ENCODE results near the gene HNRNPH2. TPM values are rescaled to one million over a fixed set of nuclear protein-coding genes. Genes with fewer than 3 reads are reported as not detected.
A peak's percentile ranks its signal among the peaks of the same experiment; 100 is the strongest.

The HNRNPH2 gene
- total RNA-seq, 4 donors from 2014 or later = 36.4 to 60.0 (median 44.4) TPM

DNA sequence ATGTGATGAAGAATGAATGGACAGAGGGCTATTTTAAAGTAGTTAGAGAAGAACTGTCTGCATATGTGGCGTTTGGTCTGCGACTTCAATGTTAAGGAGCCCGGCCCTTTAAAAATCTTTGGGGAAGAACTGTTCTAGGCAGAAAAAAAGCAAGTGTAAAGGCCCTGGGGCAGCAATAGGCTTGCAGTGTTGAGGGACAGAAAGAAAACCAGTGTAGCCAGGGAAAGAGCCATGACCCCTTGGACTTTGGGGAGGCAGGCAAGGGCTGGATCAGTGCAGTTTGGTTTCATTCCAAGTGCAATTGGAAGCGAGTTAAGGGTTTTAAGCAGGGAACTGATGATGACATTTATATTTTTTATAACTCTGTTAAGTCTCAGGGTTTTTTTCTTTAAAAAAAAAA is 8.2 kb upstream of the HNRNPH2 start:
- Histone ChIP-seq H3K4me1 (no peaks in the 10 kb centered on the region), H3K4me3 (no peak overlapping the region), H3K27me3 (no peaks in the 10 kb centered on the region), H3K9me3 (no peaks in the 10 kb centered on the region), H3K27ac (replicated peaks in 1 of 4) (no peak overlapping the region), H3K36me3 (peaks cover 0 to 40% (median 8%) of the 10 kb centered on the region in 4 donors)
- 89% methylated on average over 4 of the region's 4 CpGs for WGBS
- DNase-seq (ENCODE audit: extremely low spot score) = no peak
- TF ChIP-seq, protein P1, sequence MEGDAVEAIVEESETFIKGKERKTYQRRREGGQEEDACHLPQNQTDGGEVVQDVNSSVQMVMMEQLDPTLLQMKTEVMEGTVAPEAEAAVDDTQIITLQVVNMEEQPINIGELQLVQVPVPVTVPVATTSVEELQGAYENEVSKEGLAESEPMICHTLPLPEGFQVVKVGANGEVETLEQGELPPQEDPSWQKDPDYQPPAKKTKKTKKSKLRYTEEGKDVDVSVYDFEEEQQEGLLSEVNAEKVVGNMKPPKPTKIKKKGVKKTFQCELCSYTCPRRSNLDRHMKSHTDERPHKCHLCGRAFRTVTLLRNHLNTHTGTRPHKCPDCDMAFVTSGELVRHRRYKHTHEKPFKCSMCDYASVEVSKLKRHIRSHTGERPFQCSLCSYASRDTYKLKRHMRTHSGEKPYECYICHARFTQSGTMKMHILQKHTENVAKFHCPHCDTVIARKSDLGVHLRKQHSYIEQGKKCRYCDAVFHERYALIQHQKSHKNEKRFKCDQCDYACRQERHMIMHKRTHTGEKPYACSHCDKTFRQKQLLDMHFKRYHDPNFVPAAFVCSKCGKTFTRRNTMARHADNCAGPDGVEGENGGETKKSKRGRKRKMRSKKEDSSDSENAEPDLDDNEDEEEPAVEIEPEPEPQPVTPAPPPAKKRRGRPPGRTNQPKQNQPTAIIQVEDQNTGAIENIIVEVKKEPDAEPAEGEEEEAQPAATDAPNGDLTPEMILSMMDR (IDR thresholded peaks at IDR 0.05) = no peak
- no peak for TF ChIP-seq POLR2AphosphoS5 (IDR thresholded peaks at IDR 0.05)
- TF ChIP-seq POLR2A (IDR thresholded peaks at IDR 0.05; ENCODE audit: low read depth) = no peak
- no peak for TF ChIP-seq EP300 (IDR thresholded peaks at IDR 0.05)
- intact Hi-C loops (cut with DNase I) = no loop called here

DNA sequence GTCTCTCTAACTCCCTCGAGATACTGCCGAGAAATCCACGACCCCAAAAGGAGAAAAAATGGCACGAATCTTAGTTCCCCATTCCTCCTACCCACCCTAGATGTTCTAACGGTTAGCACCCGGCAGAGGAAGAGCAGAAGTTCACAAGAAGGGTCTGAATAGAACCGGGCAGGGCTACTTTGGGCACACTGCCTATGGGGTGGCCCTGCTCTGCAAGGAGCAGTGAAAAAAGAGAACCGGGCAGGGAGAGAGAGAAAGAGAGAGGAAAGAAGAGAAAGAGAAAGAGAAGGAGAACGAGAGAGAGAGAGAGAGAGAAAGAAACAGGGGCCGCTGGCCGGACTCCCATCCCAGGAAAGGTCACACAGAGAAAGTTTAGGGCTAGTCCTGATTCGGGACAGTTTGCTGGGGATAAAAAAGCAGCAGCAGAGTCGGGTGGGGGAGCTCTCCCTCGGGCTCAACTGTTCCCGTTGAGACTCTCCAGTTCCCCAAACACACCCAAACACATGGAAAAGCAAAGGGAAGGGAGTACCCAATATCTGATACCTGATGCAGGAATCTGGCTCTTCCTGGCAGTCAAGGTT is 765 bp upstream of the HNRNPH2 start:
- TF ChIP-seq POLR2AphosphoS5 (IDR thresholded peaks at IDR 0.05) = no peak
- TF ChIP-seq, protein P1 (IDR thresholded peaks at IDR 0.05) = no peak
- TF ChIP-seq EP300 (IDR thresholded peaks at IDR 0.05) = no peak
- TF ChIP-seq POLR2A (IDR thresholded peaks at IDR 0.05; ENCODE audit: low read depth) = no peak
- DNase-seq (ENCODE audit: extremely low spot score) = no peak
- peaks cover 2 to 11% (median 4%) of the 10 kb centered on the region in 4 donors for H3K36me3 ChIP-seq
- peaks cover 1 to 44% (median 29%) of the 10 kb centered on the region in 4 donors for H3K4me1 ChIP-seq
- peak overlapping the region; percentile 83 to 93 (median 88) for H3K27ac ChIP-seq (replicated peaks in 1 of 4)
- intact Hi-C loops (cut with DNase I) = no loop called here
- no peaks in the 10 kb centered on the region for H3K9me3 ChIP-seq
- H3K27me3 ChIP-seq = no peaks in the 10 kb centered on the region
- WGBS = 26% methylated on average over 15 of the region's 15 CpGs
- peak overlapping the region; percentile 62 to 66 (median 64) for H3K4me3 ChIP-seq

DNA sequence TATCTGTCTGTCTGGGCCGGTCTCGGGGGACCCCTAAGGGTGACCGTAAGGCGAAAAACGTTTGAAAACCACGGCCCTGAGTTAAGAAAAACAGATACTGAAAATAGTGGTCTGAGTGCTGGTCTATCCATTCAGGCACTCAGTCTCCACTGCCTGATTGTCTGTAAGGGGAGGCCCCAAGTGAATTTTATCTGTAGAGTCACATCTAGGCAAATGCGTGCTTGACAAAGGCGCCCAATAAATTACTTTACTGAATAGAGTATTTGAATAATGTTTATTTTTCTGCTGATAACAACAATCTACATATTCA is 465 bp downstream of the HNRNPH2 start:
- Histone ChIP-seq H3K4me3 (peak overlapping the region; percentile 62 to 66 (median 64)), H3K27me3 (no peaks in the 10 kb centered on the region), H3K9me3 (no peaks in the 10 kb centered on the region), H3K36me3 (peaks cover 7 to 14% (median 9%) of the 10 kb centered on the region in 4 donors), H3K4me1 (peaks cover 3 to 50% (median 36%) of the 10 kb centered on the region in 4 donors), H3K27ac (replicated peaks in 1 of 4) (peak overlapping the region; percentile 83 to 93 (median 88))
- intact Hi-C loops (cut with DNase I) = no loop called here
- TF ChIP-seq POLR2A (IDR thresholded peaks at IDR 0.05; ENCODE audit: low read depth) = no peak
- TF ChIP-seq, protein P1 (IDR thresholded peaks at IDR 0.05) = no peak
- no peak for TF ChIP-seq EP300 (IDR thresholded peaks at IDR 0.05)
- TF ChIP-seq POLR2AphosphoS5 (IDR thresholded peaks at IDR 0.05) = no peak
- 37% methylated on average over 8 of the region's 8 CpGs for WGBS
- DNase-seq (ENCODE audit: extremely low spot score) = no peak

DNA sequence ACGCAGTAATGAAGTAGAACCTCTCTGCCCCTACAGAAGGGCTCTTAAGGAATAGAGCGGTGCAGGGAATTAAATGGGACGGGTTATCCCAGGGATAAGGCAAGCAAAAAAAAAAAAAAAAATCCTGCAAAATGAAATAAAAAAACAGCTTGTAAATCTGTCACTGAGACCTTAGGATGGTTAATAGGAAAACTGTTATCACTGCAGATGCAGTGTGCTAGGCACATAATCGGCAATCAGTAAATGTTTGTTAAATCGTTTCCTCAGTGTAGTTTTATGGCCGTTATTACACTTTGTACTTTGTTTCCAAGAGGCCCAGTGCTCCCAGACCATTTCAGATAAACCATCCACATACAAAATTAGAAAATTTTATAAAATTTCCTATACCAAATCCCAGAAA is 1.0 kb downstream of the HNRNPH2 start:
- Histone ChIP-seq H3K4me1 (peaks cover 3 to 50% (median 36%) of the 10 kb centered on the region in 4 donors), H3K9me3 (no peaks in the 10 kb centered on the region), H3K4me3 (peak overlapping the region; percentile 62 to 66 (median 64)), H3K36me3 (peaks cover 6 to 14% (median 9%) of the 10 kb centered on the region in 4 donors), H3K27me3 (no peaks in the 10 kb centered on the region), H3K27ac (replicated peaks in 1 of 4) (peak overlapping the region; percentile 83 to 93 (median 88))
- WGBS = 45% methylated on average over 6 of the region's 6 CpGs
- TF ChIP-seq EP300 (IDR thresholded peaks at IDR 0.05) (no peak), POLR2AphosphoS5 (IDR thresholded peaks at IDR 0.05) (no peak), POLR2A (IDR thresholded peaks at IDR 0.05; ENCODE audit: low read depth) (no peak)
- TF ChIP-seq, protein P1 (IDR thresholded peaks at IDR 0.05) = no peak
- intact Hi-C loops (cut with DNase I) = no loop called here
- DNase-seq (ENCODE audit: extremely low spot score) = no peak

DNA sequence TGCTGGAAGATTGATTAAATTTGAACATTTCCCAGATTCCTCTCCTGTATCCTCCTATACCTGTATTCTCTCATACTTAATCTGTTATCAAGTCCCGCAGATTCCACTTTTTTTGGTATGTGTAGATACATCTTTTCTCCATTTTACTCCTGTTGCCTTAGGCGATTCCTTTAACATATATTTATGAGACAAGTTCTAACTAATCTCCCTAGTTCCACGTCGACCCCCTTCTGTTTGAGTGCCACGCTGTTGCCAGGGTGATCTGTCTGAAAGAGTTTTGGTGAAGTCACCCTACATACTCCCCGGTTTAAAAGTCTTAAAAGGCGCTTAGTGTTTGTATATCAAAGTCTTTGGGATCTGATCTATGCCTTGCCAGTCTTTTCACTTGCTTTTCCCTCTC is 2.4 kb downstream of the HNRNPH2 start:
- intact Hi-C loops (cut with DNase I) = no loop called here
- Histone ChIP-seq H3K27me3 (no peaks in the 10 kb centered on the region), H3K36me3 (peaks cover 6 to 14% (median 9%) of the 10 kb centered on the region in 4 donors), H3K27ac (replicated peaks in 1 of 4) (peak overlapping the region in 2 of 4 donors; percentile 26 to 39), H3K4me3 (peak overlapping the region; percentile 9 to 66 (median 42)), H3K4me1 (peaks cover 3 to 57% (median 42%) of the 10 kb centered on the region in 4 donors), H3K9me3 (no peaks in the 10 kb centered on the region)
- TF ChIP-seq, protein P1 (IDR thresholded peaks at IDR 0.05) = no peak
- TF ChIP-seq EP300 (IDR thresholded peaks at IDR 0.05) = no peak
- TF ChIP-seq POLR2A (IDR thresholded peaks at IDR 0.05; ENCODE audit: low read depth) = no peak
- TF ChIP-seq POLR2AphosphoS5 (IDR thresholded peaks at IDR 0.05) = no peak
- no peak for DNase-seq (ENCODE audit: extremely low spot score)
- WGBS = 38% methylated on average over 7 of the region's 7 CpGs

Measured in esophagus muscularis mucosa (tissue), 4 donors.